Hepatocyte (in vitro differentiated cells): Measurements from ENCODE around the gene ARFGEF3.

Experiments used
- EZH2 ChIP-seq: fragments of 200-600 bp; sonication (generic); IDR thresholded peaks from 2 replicates; pipeline ENCODE4 v1.6.1; 2016; ENCODE audit warnings: antibody characterized with exemption, mild to moderate bottlenecking, borderline replicate concordance
- TF ChIP-seq, protein P1 (sequence below): fragments of 200-600 bp; sonication (generic); IDR thresholded peaks from 2 replicates; pipeline ENCODE4 v1.5.1; 2016; ENCODE audit warnings: antibody characterized with exemption, mild to moderate bottlenecking; ENCODE audit not compliant: poor library complexity

- no peak for TF ChIP-seq EZH2
- TF ChIP-seq, protein P1, sequence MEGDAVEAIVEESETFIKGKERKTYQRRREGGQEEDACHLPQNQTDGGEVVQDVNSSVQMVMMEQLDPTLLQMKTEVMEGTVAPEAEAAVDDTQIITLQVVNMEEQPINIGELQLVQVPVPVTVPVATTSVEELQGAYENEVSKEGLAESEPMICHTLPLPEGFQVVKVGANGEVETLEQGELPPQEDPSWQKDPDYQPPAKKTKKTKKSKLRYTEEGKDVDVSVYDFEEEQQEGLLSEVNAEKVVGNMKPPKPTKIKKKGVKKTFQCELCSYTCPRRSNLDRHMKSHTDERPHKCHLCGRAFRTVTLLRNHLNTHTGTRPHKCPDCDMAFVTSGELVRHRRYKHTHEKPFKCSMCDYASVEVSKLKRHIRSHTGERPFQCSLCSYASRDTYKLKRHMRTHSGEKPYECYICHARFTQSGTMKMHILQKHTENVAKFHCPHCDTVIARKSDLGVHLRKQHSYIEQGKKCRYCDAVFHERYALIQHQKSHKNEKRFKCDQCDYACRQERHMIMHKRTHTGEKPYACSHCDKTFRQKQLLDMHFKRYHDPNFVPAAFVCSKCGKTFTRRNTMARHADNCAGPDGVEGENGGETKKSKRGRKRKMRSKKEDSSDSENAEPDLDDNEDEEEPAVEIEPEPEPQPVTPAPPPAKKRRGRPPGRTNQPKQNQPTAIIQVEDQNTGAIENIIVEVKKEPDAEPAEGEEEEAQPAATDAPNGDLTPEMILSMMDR = no peak
Measured at GRCh38 chr6:138255443-138255842, 93.7 kb downstream of the ARFGEF3 start.
